GDM1 (cell line): ENCODE data around the gene HDAC3.

ENCODE experiments used
- DNase-seq: peaks from one replicate; lab custom pipeline; 2025; lab: John Stamatoyannopoulos, UW

Gene HDAC3

DNA sequence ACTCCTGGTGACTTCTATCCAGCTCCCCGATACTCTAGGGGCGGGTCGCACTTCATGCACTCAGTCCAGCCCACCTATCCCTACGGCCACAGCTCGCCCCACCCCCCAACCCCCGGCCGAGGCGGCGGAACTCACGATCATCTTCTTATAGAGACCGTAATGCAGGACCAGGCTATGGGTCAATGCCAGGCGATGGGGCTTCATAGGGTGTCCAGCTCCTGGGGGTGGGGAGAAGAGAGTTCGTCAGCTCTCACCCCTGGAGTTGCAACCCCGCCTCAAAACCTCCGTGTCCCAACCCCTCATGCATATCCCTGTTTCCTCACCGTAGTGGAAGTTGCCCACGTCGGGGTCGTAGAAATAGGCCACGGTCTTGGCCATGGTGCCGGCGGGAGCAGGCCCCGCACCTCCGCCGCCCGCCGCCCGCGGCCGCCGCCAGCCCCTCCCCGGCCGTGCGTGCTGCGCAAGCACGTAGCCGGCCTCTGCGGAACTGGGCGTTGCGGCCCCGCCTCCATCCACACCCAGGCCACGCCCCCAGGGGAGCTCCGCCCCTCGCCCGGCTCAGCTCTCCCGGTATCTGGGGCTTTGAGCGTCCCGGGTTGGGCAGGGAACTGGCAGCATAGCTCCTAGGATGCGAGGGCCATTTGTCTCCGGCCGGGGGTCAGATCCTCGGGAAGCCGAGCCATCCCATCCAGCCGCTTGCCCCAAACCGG, at the start of gene HDAC3, which contains the start of gene RELL2:
TSS of gene HDAC3 (minus strand) at position 437 of the 710 bp plus-strand sequence. CDS start at position 378, 59 bp downstream.
TSS of gene RELL2 (plus strand) at position 585 of the 710 bp plus-strand sequence. CDS start 1,229 bp downstream, outside the sequence.
- DNase-seq: peak; percentile 82

DNA sequence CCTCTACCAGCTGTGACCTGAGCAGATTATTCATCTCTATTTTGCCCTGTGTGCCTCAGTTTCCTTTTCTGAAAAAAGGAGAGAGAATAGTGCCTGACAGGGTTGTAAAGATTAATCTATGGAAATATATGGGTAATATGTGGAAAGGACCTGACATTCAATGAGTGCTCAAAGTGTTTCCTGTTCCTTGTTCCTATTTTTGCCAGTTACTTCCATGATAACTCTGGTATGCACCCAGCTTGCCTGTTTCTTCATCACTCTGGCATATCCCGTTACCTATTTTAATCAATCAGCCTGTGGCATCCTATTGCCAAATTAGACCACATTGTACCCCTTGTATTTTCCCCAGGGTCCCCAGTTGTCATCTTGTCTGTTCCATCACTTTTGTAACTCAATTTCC, 48.9 kb upstream of the HDAC3 start:
- DNase-seq: no peak

DNA sequence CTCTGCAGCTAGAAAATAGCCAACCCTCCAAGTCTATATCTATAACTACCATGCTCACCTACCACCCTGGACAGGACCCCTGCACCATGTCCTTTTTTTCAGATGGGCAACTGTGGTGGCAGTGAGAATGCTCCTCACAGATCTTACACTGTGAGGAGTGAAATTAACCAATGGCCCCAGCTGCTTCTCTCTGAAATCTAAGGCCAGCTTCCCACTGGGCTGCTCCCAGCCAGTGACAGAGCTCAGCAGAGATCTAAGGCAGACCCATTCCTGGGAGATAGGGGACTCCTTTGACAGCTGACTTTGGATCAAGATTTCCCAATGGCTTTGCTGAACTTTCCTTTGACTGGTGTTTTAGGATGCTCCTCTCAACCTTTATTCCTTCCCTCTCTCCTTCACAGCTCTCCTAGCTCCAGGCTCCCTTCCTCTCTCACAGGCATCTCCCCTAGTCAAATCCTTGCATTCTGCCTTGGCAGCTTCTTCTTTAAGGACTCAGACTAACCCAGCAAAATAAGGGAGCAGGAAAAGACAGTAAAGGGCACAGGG, 47.0 kb upstream of the HDAC3 start:
- no peak for DNase-seq

DNA sequence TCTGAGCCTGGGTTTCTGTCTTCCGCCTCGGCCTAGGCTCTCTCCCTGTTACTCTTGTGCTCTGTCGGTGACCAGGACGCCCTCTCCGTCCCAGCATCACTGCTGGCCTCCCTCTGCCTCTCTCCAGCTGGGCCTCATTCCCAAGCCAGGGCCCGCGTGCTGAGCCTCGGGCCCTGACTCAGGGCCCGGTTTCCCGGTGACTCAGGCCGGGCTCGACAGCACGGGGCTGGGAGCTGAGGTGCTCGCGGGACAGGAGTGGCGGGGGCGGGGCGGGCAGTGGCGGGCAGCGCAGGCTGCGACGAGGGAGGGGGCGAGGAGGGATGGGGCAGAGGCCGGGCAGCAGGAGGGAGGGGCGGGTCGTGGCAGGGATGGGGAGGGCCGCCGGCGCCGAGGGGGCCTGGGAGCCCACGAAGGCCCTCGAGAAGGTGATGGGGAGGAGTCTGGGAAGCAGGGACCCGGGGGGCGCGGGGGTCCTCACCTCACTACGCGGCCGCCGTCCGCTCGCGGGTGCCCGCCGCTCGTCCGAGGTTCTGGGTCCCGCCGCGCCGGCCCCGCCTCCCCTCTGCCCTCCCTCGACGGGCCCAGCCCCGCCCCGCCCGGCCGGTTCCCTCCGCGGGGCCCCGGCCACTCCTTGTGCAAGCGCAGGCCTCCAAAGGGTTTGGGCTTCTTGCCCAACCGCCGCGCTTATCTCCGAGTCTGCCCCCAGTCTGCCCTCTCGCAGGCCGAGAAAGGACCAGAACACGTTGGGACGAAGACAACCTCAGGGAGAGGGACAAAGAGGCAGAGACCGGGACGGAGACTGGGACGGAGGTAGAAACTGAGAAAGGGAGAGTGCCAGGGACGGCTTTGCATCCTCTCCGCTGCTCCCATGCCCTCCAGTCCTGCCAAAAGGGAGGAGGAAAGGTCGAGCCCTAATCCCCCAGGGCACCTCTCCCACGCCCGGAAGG, 45.3 kb upstream of the HDAC3 start, which contains the start of gene ARAP3:
TSS of gene ARAP3 (minus strand) at position 536 of the 947 bp plus-strand sequence. CDS start 1,744 bp downstream, outside the sequence.
- peak; percentile 20 for DNase-seq

DNA sequence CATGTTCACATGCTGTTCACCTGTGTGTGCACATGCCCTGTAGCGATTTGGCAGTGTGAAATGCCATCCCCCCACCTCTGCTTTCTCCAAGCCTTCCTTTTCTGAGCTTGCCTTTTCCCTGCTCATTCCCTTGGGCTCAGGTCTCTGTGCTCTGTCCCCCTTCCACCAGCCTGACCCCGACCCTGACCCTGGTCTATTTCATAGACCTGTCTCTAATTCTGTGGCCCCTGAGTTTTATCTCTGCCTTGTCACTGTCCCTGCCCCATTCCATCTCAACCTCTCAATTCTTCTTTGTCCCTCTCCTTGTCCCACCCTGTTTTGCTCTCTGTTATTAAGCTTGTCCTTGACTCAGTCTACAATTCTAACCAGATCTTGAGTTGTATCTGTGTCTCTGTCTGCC, 44.6 kb upstream of the HDAC3 start:
- no peak for DNase-seq

DNA sequence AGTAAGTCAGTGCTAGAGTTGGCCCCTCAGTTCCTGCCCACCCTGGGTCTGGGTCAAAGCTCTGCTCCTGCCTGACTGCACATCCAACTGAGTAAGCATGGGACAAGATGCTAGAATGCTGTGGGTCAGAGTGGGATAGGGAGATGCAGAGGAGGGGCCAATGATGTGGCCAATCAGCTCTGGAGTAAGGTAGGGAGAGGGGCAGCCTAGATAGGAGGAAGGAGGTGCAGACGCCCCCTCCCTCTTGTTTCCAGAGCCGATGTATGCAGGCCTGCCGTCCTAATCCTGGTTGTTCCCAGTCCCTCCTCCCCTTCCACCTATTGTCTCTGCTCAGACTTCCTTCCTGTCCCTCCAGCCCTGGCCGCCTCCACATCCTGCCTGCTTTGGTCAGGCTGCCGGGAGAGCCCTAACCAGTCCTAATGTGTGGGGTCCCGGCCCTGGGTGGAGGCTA, 44.1 kb upstream of the HDAC3 start:
- no peak for DNase-seq

DNA sequence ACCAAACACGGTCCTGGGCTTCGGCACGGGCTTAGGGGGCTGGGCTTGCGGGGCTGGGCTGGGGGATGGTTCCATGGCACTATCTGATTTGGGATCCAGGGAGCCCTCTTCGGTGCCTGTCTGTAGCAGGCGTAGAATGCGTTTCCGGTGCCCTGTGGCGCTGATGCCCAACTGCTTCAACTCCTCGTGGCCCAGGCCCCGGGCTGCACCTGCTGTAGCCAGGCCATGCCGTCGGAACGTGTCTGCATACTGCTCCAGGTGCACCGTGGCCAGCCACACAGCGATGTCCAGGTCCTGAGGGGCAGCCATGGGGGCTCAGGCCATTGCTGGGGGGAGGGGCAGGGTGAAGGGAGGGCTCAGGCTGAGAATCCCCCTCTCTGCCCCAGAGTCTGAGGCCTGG, 43.5 kb upstream of the HDAC3 start:
- no peak for DNase-seq

DNA sequence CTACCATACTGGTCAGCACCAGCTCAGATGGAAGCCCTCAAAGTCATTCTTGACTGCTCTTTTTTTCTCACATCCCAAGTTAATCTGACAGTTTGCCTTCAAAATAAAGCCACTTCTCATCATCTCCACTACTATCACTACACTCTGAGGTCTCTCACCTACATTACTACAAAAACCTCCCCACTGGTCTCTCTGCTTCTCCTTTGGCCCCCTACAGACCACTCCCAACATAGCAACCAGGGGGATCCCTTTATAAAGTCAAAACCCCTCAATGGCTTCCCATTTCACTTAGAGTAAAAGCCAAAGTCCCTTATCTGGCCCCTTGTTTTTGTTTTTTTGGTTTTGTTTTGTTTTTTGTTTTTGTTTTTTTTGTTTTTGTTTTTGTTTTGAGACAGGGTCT, 40.8 kb upstream of the HDAC3 start:
- no peak for DNase-seq

DNA sequence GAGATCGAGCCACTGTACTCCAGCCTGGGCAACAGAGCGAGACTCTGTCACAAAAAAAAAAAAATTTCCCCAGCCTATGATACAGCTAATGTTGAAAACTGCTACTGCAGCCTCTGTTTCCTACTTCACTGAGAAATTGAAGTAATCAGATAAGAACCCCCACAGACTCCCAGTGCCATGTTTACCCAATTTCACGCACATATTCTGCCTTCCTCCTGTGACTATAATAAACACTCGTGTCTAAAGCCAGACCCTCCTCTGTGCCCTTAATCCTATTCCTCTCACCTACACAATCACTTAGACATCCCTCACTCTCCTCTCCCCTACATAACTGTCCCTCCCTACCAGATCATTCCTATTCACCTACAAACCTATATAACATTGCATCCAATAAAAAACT, 39.0 kb upstream of the HDAC3 start:
- DNase-seq: no peak

DNA sequence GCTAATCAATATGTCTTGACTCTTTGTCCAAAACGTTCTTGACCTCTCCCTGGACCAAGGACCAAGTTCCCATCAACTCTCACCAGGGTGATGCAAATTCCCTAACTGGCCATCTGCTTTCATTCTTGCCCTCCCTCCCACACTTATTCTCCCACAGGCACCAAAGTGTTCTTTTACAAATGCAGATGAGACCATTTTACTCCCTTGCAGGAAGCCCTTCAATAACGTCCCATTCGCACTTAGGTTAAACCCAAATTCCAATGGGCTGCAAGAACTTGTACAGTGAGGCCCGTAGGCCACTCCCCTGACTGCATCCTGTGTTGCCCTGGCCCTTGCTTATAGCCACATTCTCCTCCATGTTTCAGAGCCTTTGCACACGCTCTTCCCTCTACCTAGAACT, 38.1 kb upstream of the HDAC3 start:
- DNase-seq: no peak

DNA sequence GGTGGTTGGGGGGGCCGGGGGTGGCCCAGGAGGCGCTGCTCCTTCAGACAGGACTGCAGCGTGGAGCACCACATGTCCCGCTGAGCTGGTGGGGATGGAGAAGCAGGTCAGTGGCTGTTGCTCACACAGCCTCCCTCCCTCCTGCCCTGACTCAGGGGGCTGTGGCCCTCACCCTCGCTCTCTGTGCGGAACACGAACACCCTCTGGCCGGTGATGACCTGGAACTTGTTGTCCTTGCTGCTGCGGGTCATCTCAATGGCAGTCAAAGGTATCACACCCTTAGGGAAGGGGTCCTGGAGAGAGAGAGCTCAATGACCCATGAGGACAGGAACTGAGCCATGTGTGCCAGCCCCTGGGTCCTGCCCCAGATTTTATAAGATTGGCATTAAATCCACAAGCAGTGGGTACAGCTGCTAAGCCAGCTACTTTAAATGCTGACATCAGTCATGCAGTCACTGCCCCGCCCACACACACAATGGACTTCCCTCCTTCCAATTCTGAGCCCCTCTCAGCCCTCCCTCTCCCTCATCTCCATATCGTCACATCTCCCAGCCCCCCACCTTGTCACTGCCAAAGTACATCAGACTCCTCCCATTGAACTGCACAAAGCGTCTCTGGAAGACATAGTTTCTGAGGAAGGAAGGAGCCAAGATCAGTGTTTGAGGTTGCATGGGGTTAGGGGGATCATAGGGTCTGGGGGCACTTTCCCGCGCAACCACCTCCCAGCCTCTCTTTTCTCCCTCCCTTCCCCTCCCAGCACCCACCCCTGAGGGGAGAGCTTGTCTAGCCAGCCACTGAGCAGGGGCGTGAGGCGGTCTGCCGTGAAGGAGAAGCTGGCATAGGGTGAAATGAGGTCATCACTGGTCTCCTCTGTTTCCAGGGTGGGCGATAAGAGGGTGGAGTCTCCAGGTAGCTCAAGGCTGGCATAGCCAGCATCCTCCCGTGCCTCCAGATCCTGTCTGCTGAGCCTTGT, 36.5 kb upstream of the HDAC3 start:
- no peak for DNase-seq

DNA sequence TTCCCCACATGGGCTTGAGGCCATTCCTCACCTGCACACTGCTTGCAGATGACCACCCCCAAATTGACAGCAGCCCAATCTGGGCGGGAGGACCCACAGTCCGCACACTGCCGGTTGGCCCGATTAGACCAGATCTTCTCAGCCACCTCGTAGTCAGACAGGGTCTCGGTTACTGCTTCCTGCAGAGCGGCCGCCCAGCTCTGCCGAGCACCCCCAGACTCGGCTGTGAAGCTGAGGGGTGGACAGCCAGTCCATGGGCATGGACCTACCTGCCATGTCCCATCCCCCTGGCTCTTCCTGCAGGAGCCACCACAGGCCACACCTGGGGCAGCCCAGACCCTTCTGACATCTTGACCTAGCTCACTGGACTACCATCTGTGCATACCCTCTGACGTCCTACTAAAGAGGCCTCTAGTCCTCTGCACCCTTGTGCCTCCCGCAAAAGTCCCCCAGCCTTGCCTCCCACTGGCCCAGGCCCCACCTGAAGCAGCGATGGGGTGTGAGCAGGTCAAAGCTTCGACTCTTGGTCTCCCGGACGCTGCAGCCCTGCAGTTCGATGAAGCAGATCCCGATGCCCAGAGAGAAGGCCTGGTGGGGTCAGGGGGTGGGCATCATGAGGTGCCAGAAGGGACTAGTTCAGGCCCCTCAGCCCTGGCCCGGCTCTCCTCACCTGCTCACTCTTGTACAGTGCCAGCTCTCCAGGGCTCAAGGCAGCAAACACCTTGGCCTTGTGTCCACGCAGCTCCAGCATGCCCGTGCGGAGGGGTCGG, 35.6 kb upstream of the HDAC3 start:
- no peak for DNase-seq

DNA sequence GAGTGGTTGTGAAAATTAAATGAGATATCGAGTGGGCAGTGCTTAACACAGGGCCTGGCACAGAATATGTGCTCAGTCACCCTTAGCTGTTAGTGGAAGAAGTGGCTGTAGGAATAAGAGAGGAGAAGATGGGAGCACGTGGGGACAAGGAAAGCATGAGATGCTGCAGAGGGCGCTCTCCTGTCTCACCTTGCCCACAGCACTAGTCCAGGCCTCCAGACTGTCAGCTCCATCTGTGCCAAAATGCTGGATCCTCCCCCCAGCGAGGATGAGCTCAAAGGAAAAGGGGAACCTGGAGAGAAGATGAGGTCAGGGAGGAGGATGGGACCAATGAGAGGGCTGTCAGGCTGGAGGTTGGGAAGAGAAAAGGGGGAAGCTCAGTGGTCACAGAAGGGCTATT, 32.9 kb upstream of the HDAC3 start:
- DNase-seq: no peak

DNA sequence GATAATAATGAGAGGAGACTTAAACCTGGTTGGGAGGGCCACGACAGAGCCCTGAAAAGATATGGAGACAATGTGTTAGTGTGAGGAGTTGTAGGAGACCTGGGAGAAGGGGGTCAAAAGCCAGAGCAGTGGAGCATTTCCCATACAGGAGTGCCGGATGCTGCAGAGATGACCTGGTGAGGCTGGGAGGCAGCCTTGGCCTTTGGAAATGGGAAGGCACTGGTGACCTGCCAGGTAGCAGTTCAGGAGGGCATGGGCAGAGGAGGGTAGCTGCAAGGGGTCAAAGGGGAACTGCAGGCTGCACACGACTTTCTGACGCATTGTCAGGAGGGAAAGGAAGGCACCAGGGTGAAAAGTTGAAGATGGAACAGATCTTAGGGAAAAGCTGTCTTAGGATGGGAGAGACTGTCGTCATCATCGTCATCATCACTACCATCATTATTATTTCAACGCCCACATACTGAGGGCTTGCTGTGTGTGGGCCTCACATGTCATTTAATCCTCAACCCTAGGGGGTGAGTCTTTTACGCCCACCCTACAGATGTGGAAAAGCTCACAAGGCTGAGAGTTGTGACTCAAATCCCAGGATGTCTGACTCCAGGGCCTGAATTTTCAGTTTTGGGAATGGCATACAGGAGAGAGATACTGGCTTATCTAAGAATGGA, 32.1 kb upstream of the HDAC3 start:
- DNase-seq: no peak

DNA sequence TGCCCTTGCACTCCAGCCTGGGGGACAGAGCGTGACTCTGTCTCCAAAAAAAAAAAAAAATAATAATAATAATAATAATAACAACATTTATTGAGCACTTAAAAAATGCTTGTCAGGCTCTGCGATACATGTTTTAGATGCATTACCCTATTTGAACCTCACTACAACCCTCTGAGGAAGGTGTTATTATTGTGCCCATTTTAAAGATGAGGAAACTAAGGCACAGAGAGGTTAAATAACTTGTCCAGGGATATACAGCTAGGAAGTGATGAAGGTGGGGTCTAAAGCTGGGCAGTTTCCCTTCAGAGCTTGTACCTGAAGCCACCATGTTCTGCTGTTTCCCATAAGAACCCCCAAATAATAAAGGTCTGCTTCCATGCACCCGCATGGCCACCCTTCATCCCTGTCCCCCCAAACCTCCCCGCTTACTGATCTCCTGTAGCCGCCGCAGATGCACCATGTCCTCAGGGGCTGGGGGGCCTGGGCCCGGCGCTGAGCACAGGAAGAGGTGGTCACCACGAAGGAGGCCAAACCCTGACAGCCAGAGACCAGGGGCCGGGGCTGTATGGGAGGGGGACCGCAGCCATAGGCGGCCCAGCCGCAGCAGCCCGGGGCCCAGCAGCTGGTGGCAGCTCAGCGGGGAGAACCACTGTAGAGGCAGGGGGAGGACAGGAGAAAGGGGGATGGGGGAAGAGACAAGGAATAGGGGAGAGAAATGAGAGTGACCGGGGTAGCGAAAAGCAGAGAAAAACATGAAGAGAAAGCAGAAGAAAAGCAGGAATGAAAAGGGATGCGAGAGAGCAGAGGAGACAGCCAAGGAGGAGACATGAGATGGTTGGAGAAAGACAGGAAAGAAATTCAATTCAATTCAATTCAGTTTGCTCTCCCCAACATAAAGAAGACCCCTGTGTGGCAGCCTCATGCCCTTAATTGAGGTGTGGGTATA, 29.6 kb upstream of the HDAC3 start:
- no peak for DNase-seq

DNA sequence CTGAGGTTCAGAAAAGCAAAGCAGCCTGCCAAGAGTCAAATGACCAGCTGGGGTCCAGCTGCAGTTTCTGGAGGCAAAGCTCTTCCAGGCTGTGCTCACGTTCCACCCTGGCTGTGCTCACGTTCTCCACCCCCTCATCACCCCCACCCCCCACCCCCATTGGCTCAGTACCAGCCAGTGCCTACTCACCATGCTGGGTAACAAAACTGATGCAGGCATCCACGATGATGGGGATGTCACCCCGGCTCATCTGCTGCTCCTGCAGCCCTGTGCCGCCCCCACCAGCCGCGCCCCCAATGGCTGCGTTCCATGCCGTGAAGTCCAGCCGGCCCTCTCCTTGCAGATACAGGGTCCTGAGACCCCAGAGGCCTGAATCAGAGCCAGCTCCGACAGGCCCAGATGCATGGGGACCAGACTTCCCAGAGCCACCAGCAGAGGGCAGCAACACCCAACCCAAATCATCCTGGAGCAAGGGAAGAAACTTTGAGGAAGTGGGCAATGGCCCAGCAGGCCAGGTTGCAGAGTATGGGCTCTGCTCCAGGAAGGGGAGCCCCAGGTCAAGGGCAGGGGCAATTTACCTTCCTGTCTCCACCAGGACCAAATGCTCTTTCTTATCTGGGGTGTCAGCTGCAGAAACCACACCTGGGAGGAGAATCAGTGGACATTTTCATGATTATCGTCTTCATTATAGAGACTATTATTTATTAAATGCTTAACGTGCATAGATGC, 28.2 kb upstream of the HDAC3 start:
- peak; percentile 52 for DNase-seq

DNA sequence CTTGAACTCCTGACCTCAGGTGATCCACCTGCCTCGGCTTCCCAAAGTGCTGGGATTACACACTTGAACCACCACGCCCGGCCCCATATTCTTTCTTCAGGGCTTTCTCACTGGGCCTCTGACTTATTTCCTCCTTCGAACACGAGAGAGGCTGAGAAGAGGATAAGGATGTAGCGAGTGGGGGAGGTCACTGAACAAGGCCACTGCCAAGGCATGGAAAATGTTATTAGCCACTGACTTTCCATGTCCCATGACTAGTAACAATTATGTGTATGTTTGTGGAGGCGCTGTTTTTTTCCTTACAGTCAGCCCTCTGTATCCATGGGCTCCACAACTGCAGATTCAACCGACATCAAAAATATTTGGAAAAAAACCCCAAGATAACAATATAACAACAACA, 26.9 kb upstream of the HDAC3 start:
- DNase-seq: no peak

DNA sequence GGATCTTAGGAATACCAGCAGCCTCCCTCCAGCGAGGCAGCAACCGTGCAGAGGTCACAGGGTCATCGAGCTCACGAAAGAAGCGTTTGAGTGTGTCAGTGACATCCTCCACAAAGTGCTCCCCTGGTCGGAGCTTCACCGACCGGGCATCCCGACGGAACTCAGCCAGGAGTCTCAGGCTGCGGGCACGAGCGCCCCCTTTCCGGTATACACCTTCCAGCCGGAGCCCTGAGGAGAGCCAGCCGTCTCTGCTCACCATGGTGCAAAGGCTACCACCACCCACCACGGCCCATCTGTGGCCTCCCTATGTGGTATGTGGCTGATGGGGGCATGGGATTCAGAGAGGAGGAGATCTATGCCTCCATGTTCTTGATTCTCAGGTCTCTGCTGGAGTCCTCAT, 25.4 kb upstream of the HDAC3 start:
- DNase-seq: no peak
